ENCODE measurements around the gene CT45A3. TPM values are rescaled to one million over a fixed set of nuclear protein-coding genes. Genes with fewer than 3 reads are reported as not detected.
"Not testable (repeated sequence)": the region's sequence is repeated elsewhere in the genome, so short reads cannot be mapped to it uniquely, and the experiment has no call there.

Gene CT45A3
- total RNA-seq, 1 donor from 2014 or later: not detected

GRCh38 chrX:135713795-135714194 lies 54.2 kb downstream of the CT45A3 start:
- H3K27ac ChIP-seq: no peak overlapping the region
- intact Hi-C loops (cut with DNase I): no loop called here
- no peak for TF ChIP-seq POLR2AphosphoS5 (IDR thresholded peaks at IDR 0.05; ENCODE audit: insufficient read depth in 1 of 2, low read depth in 1 of 2)
- TF ChIP-seq CTCF (IDR thresholded peaks at IDR 0.05): no peak
- TF ChIP-seq POLR2A (IDR thresholded peaks at IDR 0.05): no peak
- no peaks in the 10 kb centered on the region for H3K27me3 ChIP-seq
- H3K9me3 ChIP-seq: no peaks in the 10 kb centered on the region
- DNase-seq (ENCODE audit: extremely low spot score in 2 of 2): no peak
- no peak overlapping the region for H3K4me3 ChIP-seq
- H3K36me3 ChIP-seq: no peaks in the 10 kb centered on the region
- H3K4me1 ChIP-seq: no peaks in the 10 kb centered on the region

GRCh38 chrX:135713183-135713689 lies 54.8 kb downstream of the CT45A3 start, which contains the start of gene CT45A1:
Gene CT45A1 (plus strand): TSS chrX:135713639. CDS start chrX:135718941, 5,302 bp downstream.
- H3K27ac ChIP-seq; intact Hi-C loops (cut with DNase I); H3K36me3 ChIP-seq; H3K9me3 ChIP-seq; H3K4me1 ChIP-seq; H3K27me3 ChIP-seq; DNase-seq (ENCODE audit: extremely low spot score in 2 of 2); H3K4me3 ChIP-seq: not testable (repeated sequence)

Small RNA genes within 50 kb of the gene (small RNA-seq; reads per million reads assigned to genes)
- gene AC240442.1: not detected

Other genes with a start within 250 kb of the CT45A3 start
- gene INTS6L, start 247.5 kb downstream of the CT45A3 start, total RNA-seq: 14.7 TPM
- not detected for gene CT45A1, start 54.6 kb downstream of the CT45A3 start, total RNA-seq
- gene CT45A5, start 17.3 kb upstream of the CT45A3 start, total RNA-seq: not detected
- not detected for gene CT45A6, start 34.6 kb upstream of the CT45A3 start, total RNA-seq
- not detected for gene CT45A2, start 51.8 kb upstream of the CT45A3 start, total RNA-seq
- not detected for gene CT45A7, start 69.1 kb upstream of the CT45A3 start, total RNA-seq
- gene CT45A8, start 86.3 kb upstream of the CT45A3 start, total RNA-seq: not detected
- gene CT45A9, start 103.6 kb upstream of the CT45A3 start, total RNA-seq: not detected
- gene CT45A10, start 125.3 kb upstream of the CT45A3 start, total RNA-seq: not detected
- gene SAGE1, start 125.5 kb upstream of the CT45A3 start, total RNA-seq: not detected
- gene MMGT1, start 205.8 kb upstream of the CT45A3 start, total RNA-seq: 18.9 TPM
- gene SLC9A6, start 217.2 kb upstream of the CT45A3 start, total RNA-seq: 12.8 TPM